Measurements from ENCODE around the gene ARID1B.

Gene ARID1B

DNA sequence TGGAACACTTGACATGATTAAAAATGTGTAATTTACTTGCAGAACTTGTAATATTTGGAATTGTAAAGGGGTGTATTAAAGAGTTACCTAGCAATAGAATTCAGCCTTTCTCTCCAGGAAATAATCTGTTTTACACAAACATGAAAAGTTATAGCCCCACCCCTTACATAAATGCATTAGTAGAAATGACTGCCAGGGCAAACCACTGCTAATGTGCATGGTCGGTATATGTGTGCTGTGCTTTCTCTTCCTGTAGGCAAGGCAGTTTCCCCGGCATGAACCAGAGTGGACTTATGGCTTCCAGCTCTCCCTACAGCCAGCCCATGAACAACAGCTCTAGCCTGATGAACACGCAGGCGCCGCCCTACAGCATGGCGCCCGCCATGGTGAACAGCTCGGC, 389.6 kb downstream of the ARID1B start:
- H3K9ac ChIP-seq (ENCODE audit: low read depth, low read length), result no peak overlapping the region
- peaks cover 4% of the 10 kb centered on the region; the same call in 1 of the 2 replicates for H3K4me1 ChIP-seq (ENCODE audit: insufficient read depth, low read length)
- no peaks in the 10 kb centered on the region for H3K9me3 ChIP-seq (ENCODE audit: control insufficient read depth, insufficient read depth, low read length)
- peaks cover 2% of the 10 kb centered on the region; the same call in 1 of the 2 replicates for H3K36me3 ChIP-seq (ENCODE audit: insufficient read depth, low read length)

DNA sequence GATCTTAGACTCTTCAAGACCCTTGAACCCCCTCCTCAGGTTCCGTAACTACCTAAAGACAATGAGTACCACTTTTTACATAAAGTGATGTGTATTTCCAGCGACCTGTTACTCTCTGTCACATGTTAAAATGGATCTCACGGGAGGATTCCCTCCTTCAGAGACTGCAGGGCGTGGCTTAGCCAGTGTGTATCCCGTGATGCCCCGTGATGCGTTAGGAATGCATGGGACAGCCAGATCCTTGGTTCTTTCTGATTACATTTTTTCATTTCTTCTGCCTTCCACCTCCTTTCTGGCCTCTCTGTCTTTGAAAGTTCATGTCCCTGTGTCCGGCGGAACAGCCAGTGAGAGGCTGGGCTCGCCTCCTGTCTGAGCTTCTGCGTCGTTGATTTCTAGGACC, 390.7 kb downstream of the ARID1B start:
- H3K9me3 ChIP-seq (ENCODE audit: control insufficient read depth, insufficient read depth, low read length), result no peaks in the 10 kb centered on the region
- no peak overlapping the region for H3K9ac ChIP-seq (ENCODE audit: low read depth, low read length)
- peaks cover 8% of the 10 kb centered on the region for H3K4me1 ChIP-seq (ENCODE audit: insufficient read depth, low read length)
- peaks cover 2% of the 10 kb centered on the region; the same call in 1 of the 2 replicates for H3K36me3 ChIP-seq (ENCODE audit: insufficient read depth, low read length)

DNA sequence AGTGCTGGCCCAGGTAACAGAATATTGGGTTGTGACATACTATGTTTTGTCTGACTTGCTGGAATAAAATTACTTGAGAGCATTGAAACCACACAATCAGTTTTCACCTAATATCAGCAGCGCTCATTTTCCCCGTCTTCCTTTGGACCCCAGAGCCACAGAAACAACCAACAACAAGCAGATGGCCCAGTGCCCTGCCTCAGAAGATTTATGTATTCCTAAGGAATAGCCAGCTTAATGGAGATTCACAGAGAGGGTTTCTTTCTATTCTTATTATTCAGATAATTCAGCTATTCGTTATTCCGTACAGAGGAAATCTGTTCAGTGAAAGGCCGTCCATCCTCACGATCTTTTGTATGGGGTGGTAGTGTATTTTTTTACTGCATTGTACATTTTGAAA, 391.3 kb downstream of the ARID1B start:
- Histone ChIP-seq H3K9me3 (ENCODE audit: control insufficient read depth, insufficient read depth, low read length) (no peaks in the 10 kb centered on the region), H3K36me3 (ENCODE audit: insufficient read depth, low read length) (peaks cover 2% of the 10 kb centered on the region; the same call in 1 of the 2 replicates), H3K9ac (ENCODE audit: low read depth, low read length) (no peak overlapping the region), H3K4me1 (ENCODE audit: insufficient read depth, low read length) (peaks cover 6% of the 10 kb centered on the region; the same call in 1 of the 2 replicates)

DNA sequence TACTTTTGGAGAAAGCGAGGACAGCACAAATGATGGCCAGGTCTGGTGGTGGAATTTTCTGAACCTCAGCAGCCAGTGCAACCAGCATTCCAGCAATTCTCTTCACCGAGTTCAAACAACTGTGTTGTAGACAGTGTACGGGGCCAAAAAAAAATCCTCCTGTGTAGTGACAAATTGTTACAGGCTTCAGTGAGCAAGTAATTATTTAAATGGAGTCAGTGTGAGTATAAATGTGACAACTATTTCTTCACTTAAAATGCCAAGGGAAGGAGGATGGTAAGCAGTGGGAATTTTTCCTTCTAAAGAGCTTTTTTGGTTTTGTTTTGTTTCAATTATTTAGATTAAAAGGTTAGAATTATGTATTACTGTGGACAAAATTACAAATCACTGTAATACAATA, 392.0 kb downstream of the ARID1B start:
- Histone ChIP-seq H3K9me3 (ENCODE audit: control insufficient read depth, insufficient read depth, low read length) (no peaks in the 10 kb centered on the region), H3K9ac (ENCODE audit: low read depth, low read length) (no peak overlapping the region), H3K36me3 (ENCODE audit: insufficient read depth, low read length) (peaks cover 2% of the 10 kb centered on the region; the same call in 1 of the 2 replicates), H3K4me1 (ENCODE audit: insufficient read depth, low read length) (peaks cover 6% of the 10 kb centered on the region; the same call in 1 of the 2 replicates)

DNA sequence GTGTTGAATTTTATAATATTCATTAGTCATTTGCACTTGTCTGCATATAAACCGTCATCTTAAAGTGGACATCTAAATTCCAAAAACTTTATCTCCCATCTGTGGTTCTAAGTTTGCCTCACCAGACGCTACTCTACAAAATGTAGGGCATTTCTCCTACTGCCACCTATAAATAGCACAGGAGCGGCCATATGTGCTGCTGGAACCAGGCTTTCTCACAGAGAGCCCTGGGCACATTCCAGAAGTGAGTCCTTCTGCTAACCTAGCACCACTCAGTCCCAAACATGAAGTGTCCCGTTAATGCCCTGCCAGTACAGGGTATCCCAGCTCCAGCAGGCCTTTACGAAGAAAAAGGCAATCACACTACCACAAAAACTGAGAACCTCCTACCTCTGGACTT, 392.5 kb downstream of the ARID1B start:
- Histone ChIP-seq H3K9me3 (ENCODE audit: control insufficient read depth, insufficient read depth, low read length) (no peaks in the 10 kb centered on the region), H3K36me3 (ENCODE audit: insufficient read depth, low read length) (peaks cover 2% of the 10 kb centered on the region; the same call in 1 of the 2 replicates), H3K4me1 (ENCODE audit: insufficient read depth, low read length) (peaks cover 6% of the 10 kb centered on the region; the same call in 1 of the 2 replicates), H3K9ac (ENCODE audit: low read depth, low read length) (no peak overlapping the region)

DNA sequence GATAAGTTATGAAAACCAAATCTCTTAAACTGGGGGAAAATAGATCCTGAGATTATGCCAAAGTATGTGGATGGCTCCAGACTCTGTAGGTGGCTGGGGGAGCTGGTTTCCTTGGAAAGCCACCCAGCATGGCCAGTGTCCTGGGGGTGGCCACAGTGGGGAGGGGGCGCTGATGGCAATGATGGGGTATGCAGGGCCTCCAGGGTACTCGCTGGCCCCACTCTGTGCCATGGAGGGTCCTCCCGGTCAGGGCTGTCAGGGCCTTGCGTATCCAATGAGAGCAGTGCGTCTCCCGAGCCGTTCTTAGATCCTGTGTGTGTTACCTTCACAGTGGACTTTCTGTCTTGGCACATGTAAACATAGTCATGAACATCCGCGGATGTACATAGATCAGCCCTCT, 393.4 kb downstream of the ARID1B start:
- Histone ChIP-seq H3K9me3 (ENCODE audit: control insufficient read depth, insufficient read depth, low read length) (no peaks in the 10 kb centered on the region), H3K9ac (ENCODE audit: low read depth, low read length) (no peak overlapping the region), H3K4me1 (ENCODE audit: insufficient read depth, low read length) (peaks cover 6% of the 10 kb centered on the region; the same call in 1 of the 2 replicates), H3K36me3 (ENCODE audit: insufficient read depth, low read length) (no peaks in the 10 kb centered on the region; the same call in 1 of the 2 replicates)

DNA sequence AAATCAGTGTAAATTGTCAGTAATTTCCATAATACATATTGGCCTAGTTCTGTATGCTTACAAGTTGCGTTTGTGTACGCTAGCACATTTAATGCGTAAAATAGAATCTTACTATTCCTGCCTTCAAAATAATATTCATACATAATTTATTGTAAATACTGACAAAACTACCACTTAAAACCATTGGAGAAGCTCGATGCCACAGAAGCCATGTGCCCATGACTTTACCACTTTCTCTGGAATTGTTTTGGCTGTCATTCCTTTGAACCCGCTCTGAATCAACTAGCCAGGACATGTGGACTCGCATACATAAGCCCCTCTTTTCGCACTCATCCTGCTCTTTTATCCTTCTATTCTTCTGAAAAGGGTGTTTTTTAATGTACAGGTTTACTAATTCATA, 394.6 kb downstream of the ARID1B start:
- Histone ChIP-seq H3K9me3 (ENCODE audit: control insufficient read depth, insufficient read depth, low read length) (no peaks in the 10 kb centered on the region), H3K36me3 (ENCODE audit: insufficient read depth, low read length) (no peaks in the 10 kb centered on the region; the same call in 1 of the 2 replicates), H3K4me1 (ENCODE audit: insufficient read depth, low read length) (peaks cover 6% of the 10 kb centered on the region; the same call in 1 of the 2 replicates), H3K9ac (ENCODE audit: low read depth, low read length) (no peak overlapping the region)

DNA sequence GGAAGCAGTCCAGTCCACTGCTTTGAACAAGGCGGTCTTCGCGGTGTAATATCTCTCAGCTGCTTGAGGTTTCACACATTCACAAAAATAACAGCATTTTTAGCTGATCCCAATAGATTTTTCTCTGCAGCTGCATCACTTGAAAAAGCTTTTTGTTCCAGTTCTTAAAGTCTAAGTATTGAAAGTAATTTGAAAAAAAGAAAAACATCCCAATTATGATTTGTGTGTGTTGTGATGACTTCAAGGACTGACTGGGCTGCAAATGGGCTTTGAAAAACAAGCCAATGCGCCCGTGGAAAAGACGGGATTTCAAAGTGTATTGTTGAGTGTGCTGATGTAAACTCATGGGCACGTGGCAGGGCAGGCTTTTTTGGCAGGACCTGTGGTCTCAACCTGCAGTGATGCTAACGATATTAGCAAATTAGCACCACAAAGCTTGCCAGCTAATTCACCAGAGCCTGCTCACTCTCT, 395.1 kb downstream of the ARID1B start:
- Histone ChIP-seq H3K36me3 (ENCODE audit: insufficient read depth, low read length) (no peaks in the 10 kb centered on the region; the same call in 1 of the 2 replicates), H3K9me3 (ENCODE audit: control insufficient read depth, insufficient read depth, low read length) (no peaks in the 10 kb centered on the region), H3K9ac (ENCODE audit: low read depth, low read length) (no peak overlapping the region), H3K4me1 (ENCODE audit: insufficient read depth, low read length) (peaks cover 6% of the 10 kb centered on the region; the same call in 1 of the 2 replicates)

DNA sequence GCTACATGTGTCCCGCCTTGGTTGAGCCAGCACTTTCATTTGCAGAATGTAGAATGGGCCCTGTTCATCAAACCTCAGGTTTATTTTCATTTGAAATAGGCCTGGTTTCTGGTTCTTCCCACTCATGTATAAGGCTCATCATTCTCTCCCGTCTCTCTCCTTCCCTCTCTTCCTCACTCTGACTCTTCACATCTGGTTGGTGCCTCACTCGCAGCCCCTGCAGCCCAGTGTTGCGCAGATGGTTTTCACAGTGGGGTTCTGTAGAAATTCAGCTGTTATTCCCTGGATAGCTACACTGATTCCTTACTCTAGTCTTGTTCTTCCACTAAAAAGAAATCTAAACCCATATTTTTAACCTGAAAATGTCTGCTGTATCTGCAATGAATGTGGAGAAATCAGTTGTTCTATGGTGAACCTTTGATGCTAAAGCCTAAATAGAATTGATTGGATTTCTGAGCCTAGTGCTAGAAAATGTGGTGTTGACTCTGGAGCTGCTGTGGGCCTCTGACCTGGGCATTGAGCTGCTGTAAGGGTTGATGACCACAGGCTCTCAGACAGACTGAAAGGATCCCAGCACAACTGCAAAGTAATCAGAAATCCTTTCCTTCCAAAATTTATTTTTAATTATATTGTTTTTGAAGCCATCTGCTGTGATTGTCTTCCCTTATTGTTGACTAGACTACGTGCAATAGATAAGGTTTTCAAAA, 395.8 kb downstream of the ARID1B start:
- H3K36me3 ChIP-seq (ENCODE audit: insufficient read depth, low read length), result no peaks in the 10 kb centered on the region; the same call in 1 of the 2 replicates
- peaks cover 6% of the 10 kb centered on the region; the same call in 1 of the 2 replicates for H3K4me1 ChIP-seq (ENCODE audit: insufficient read depth, low read length)
- no peaks in the 10 kb centered on the region for H3K9me3 ChIP-seq (ENCODE audit: control insufficient read depth, insufficient read depth, low read length)
- no peak overlapping the region for H3K9ac ChIP-seq (ENCODE audit: low read depth, low read length)

DNA sequence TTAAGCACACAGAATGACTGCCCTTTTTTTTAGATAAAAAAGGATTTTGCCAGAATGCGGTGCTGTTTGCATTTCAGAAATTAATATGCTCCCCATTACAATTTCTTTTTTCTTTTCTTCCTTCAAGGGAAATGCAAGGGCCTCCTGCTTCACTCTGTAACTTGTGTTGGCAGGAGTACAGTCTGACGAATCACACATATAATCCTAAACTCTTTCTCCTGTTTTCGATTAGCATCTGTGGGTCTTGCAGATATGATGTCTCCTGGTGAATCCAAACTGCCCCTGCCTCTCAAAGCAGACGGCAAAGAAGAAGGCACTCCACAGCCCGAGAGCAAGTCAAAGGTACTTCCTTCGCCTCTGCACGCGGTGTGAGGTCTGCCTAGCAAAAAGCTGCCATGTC, 396.6 kb downstream of the ARID1B start:
- no peak overlapping the region for H3K9ac ChIP-seq (ENCODE audit: low read depth, low read length)
- no peaks in the 10 kb centered on the region for H3K36me3 ChIP-seq (ENCODE audit: insufficient read depth, low read length)
- H3K9me3 ChIP-seq (ENCODE audit: control insufficient read depth, insufficient read depth, low read length), result no peaks in the 10 kb centered on the region
- peaks cover 6% of the 10 kb centered on the region; the same call in 1 of the 2 replicates for H3K4me1 ChIP-seq (ENCODE audit: insufficient read depth, low read length)

DNA sequence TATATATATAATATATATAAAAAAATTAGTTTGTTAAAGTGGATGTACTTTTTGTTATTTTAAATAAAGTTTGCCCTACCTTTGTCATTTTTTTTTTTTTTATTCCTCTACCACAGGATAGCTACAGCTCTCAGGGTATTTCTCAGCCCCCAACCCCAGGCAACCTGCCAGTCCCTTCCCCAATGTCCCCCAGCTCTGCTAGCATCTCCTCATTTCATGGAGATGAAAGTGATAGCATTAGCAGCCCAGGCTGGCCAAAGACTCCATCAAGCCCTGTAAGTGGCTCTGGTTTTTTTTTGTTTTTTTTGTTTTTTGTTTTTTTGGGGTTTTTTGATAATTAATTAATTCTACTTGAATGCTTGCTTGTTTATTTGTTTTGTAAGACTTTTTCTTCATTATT, 397.6 kb downstream of the ARID1B start:
- H3K9me3 ChIP-seq (ENCODE audit: control insufficient read depth, insufficient read depth, low read length), result no peaks in the 10 kb centered on the region
- H3K36me3 ChIP-seq (ENCODE audit: insufficient read depth, low read length), result no peaks in the 10 kb centered on the region
- no peak overlapping the region for H3K9ac ChIP-seq (ENCODE audit: low read depth, low read length)
- H3K4me1 ChIP-seq (ENCODE audit: insufficient read depth, low read length), result peaks cover 6% of the 10 kb centered on the region; the same call in 1 of the 2 replicates

DNA sequence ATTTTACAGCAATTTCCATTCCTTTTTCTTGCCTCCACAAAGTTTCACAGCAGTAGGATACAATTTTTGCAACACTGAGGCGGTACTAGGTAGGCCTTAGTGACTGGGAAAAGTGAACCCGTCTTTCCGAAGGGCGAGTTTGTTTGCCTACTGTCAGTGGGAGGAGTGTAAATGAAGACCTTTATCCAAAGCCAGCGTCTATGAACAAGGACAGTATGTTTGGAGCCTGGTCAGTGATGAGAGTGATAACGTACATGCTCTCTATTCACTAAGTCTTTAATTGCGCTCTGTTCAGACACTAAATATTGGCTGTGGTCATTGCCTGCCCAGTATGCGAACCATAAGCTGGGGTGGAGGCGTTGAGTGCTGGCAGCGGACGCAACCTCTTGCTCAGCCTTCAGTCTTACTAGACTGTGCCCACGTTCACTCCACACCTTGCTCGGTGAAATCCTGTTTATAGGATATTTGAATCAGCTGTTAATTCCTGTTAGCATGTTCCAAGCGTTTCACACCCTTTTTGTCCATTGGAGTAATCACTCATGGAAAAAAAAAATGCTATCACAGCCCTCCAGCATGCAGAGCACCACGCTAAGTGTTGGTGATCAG, 400.7 kb downstream of the ARID1B start:
- H3K4me1 ChIP-seq (ENCODE audit: insufficient read depth, low read length), result no peaks in the 10 kb centered on the region; the same call in 1 of the 2 replicates
- no peak overlapping the region for H3K9ac ChIP-seq (ENCODE audit: low read depth, low read length)
- no peaks in the 10 kb centered on the region for H3K9me3 ChIP-seq (ENCODE audit: control insufficient read depth, insufficient read depth, low read length)
- H3K36me3 ChIP-seq (ENCODE audit: insufficient read depth, low read length), result no peaks in the 10 kb centered on the region; the same call in 1 of the 2 replicates

DNA sequence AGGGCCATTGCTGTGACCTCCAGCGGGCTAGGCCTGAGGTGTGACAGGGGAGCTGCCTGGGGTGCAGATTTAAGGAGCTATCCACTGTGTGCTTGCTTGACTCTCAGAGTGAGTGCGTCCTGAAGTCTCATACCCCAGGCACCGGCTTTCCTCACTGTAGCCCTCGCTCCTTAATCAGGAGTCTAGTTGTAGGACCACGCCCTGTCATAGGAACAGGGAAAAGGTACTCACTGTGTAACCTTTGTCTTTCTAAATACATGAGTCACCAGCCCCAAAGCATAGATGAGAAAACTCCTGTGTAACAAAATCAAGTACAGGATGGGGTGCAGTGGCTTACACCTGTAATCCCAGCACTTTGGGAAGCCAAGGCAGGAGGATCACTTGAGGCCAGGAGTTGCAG, 404.5 kb downstream of the ARID1B start:
- Histone ChIP-seq H3K4me1 (ENCODE audit: insufficient read depth, low read length) (no peaks in the 10 kb centered on the region), H3K36me3 (ENCODE audit: insufficient read depth, low read length) (peaks cover 9% of the 10 kb centered on the region; the same call in 1 of the 2 replicates), H3K9ac (ENCODE audit: low read depth, low read length) (no peak overlapping the region), H3K9me3 (ENCODE audit: control insufficient read depth, insufficient read depth, low read length) (no peaks in the 10 kb centered on the region)

DNA sequence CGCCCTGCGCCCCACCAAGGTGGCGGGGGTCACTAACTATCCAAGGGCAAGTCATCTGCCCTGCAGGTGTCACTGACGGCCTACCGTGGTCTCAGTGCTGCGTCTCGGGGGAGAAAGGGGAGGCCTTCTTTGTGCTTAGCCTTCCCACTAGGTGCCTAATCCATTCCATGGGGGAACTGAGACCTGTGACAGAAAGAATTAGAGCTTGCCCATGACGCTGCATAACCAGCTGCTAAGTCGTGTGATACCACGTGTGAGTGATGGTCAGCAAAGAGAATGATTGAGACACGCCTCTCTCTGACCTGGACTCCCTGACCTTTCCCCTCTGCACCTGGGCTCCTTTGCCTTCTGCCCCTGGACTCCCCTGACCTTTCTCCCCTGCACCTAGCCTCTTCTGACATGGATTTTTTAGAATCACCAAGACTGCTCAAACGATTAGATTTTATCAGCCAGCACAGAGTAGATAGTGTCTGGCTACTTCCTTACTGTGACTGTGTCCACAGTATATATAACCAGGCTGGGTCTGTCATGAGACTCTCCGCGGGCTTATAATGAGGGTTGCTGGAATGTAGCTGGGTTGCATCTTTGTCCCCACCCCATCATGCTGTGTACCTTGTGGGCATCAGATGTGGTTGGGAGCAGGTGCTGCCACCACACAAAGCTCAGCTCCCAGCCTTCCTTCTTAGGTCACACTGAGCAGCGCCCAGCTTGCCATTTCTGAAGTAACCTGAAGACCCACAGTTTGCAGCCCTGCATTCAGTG, 405.5 kb downstream of the ARID1B start:
- Histone ChIP-seq H3K4me1 (ENCODE audit: insufficient read depth, low read length) (no peaks in the 10 kb centered on the region), H3K36me3 (ENCODE audit: insufficient read depth, low read length) (peaks cover 9% of the 10 kb centered on the region; the same call in 1 of the 2 replicates), H3K9ac (ENCODE audit: low read depth, low read length) (no peak overlapping the region), H3K9me3 (ENCODE audit: control insufficient read depth, insufficient read depth, low read length) (no peaks in the 10 kb centered on the region)
